NCI-H345 treated with DMSO at 0.1 percent for 48 hours (cell line): ENCODE measurements around the gene PDE4D.

Source experiments
- DNase-seq: peaks from one replicate; lab custom pipeline; 2025; ENCODE audit not compliant: unreplicated experiment; lab: John Stamatoyannopoulos, UW

The PDE4D gene

GRCh38 chr5:59893429-59894227 is at the start of gene PDE4D:
Gene PDE4D (minus strand): TSS chr5:59893726.
- DNase-seq = peak; percentile 4

GRCh38 chr5:59937633-59938032 is 44.1 kb upstream of the PDE4D start:
- DNase-seq = no peak

- DNase-seq = no peak
These were observed 29.9 kb upstream of the PDE4D start for GRCh38 chr5:59923465-59923864.

GRCh38 chr5:59922220-59922619 is 28.7 kb upstream of the PDE4D start:
- DNase-seq = no peak

GRCh38 chr5:59921816-59922215 is 28.3 kb upstream of the PDE4D start:
- no peak for DNase-seq

GRCh38 chr5:59919484-59919883 is 26.0 kb upstream of the PDE4D start:
- DNase-seq = no peak

GRCh38 chr5:59917121-59917520 is 23.6 kb upstream of the PDE4D start:
- no peak for DNase-seq

- no peak for DNase-seq
These were observed 11.7 kb upstream of the PDE4D start for GRCh38 chr5:59905188-59905587.

- DNase-seq = no peak
These were observed 3.5 kb upstream of the PDE4D start for GRCh38 chr5:59897075-59897474.

GRCh38 chr5:59891962-59892643 is 1.4 kb downstream of the PDE4D start:
- no peak for DNase-seq

- DNase-seq = no peak
These were observed 6.3 kb downstream of the PDE4D start for GRCh38 chr5:59887274-59887673.

- no peak for DNase-seq
These were observed 18.9 kb downstream of the PDE4D start for GRCh38 chr5:59874675-59875074.

GRCh38 chr5:59873113-59873512 is 20.4 kb downstream of the PDE4D start:
- no peak for DNase-seq

GRCh38 chr5:59866661-59867060 is 26.9 kb downstream of the PDE4D start:
- no peak for DNase-seq

- DNase-seq = no peak
These were observed 28.8 kb downstream of the PDE4D start for GRCh38 chr5:59864718-59865117.

- DNase-seq = no peak
These were observed 29.7 kb downstream of the PDE4D start for GRCh38 chr5:59863777-59864176.

GRCh38 chr5:59856358-59856757 is 37.2 kb downstream of the PDE4D start:
- no peak for DNase-seq

- no peak for DNase-seq
These were observed 42.8 kb downstream of the PDE4D start for GRCh38 chr5:59850766-59851165.

GRCh38 chr5:59847586-59847985 is 45.9 kb downstream of the PDE4D start:
- no peak for DNase-seq

- DNase-seq = no peak
These were observed 47.8 kb downstream of the PDE4D start for GRCh38 chr5:59845730-59846129.

GRCh38 chr5:59843511-59844213 is 49.9 kb downstream of the PDE4D start:
- DNase-seq = no peak

GRCh38 chr5:59842999-59843398 is 50.5 kb downstream of the PDE4D start:
- DNase-seq = no peak
